Loucy (cell line): ENCODE data around the gene MAP3K10.
A peak's percentile ranks its signal among the peaks of the same experiment; 100 is the strongest.
"Not testable (repeated sequence)": the region's sequence is repeated elsewhere in the genome, so short reads cannot be mapped to it uniquely, and the experiment has no call there.

Experiments
- H2AFZ ChIP-seq: fragments of 200-600 bp; sonication (generic); 2 replicates; pipeline ENCODE4 v1.6.0; 2016; ENCODE audit warnings: antibody characterized with exemption, mild to moderate bottlenecking, low read length, moderate library complexity
- H3F3A ChIP-seq: fragments of 200-600 bp; 2 replicates; pipeline ENCODE4 v1.6.0; 2016; ENCODE audit warnings: antibody characterized with exemption, low read depth, mild to moderate bottlenecking
- H3K27me3 ChIP-seq: fragments of 200-600 bp; sonication (generic); 2 replicates; pipeline ENCODE4 v1.6.1; 2014; ENCODE audit warnings: low read length, mild to moderate bottlenecking; ENCODE audit not compliant: insufficient read depth, poor library complexity, severe bottlenecking
- H3K36me3 ChIP-seq: fragments of 200-600 bp; sonication (generic); 2 replicates; pipeline ENCODE4 v1.6.1; 2016; ENCODE audit warnings: low read length; ENCODE audit not compliant: insufficient read depth
- H3K4me1 ChIP-seq: fragments of 200-600 bp; sonication (generic); 2 replicates; pipeline ENCODE4 v1.5.1; 2014; ENCODE audit warnings: low read length, mild to moderate bottlenecking; ENCODE audit not compliant: insufficient read depth, poor library complexity, severe bottlenecking
- H3K4me2 ChIP-seq: fragments of 200-600 bp; sonication (generic); 2 replicates; pipeline ENCODE4 v1.6.0; 2014; ENCODE audit warnings: antibody characterized with exemption, low read length, low read depth, mild to moderate bottlenecking; ENCODE audit not compliant: poor library complexity, severe bottlenecking
- H3K4me3 ChIP-seq: fragments of 200-600 bp; sonication (generic); 2 replicates; pipeline ENCODE4 v1.5.1; 2014; ENCODE audit warnings: low read length, mild to moderate bottlenecking, mixed read lengths; ENCODE audit not compliant: poor library complexity, severe bottlenecking
- H3K79me2 ChIP-seq: fragments of 200-600 bp; sonication (generic); 2 replicates; pipeline ENCODE4 v1.6.1; 2014; ENCODE audit warnings: low read length; ENCODE audit not compliant: insufficient read depth
- H3K9ac ChIP-seq: fragments of 200-600 bp; sonication (generic); 2 replicates; pipeline ENCODE4 v1.6.0; 2014; ENCODE audit warnings: mild to moderate bottlenecking, low read depth, low read length, moderate library complexity; ENCODE audit not compliant: poor library complexity, severe bottlenecking
- H3K9me2 ChIP-seq: fragments of 200-600 bp; sonication (generic); replicated peaks from 2 replicates; pipeline ENCODE4 v1.6.1; 2016; ENCODE audit warnings: low read depth, low read length, mixed read lengths
- H3K9me3 ChIP-seq: fragments of 200-600 bp; sonication (generic); 2 replicates; pipeline ENCODE4 v1.6.1; 2014; ENCODE audit warnings: mild to moderate bottlenecking, antibody characterized with exemption, low read length, low read depth; ENCODE audit not compliant: insufficient read depth
- H4K20me1 ChIP-seq: fragments of 200-600 bp; sonication (generic); 2 replicates; pipeline ENCODE4 v1.6.0; 2014; ENCODE audit warnings: antibody characterized with exemption, low read length, mild to moderate bottlenecking; ENCODE audit not compliant: insufficient read depth, poor library complexity, severe bottlenecking
- CTCF ChIP-seq: fragments of 200-600 bp; sonication (generic); conservative IDR thresholded peaks from 2 replicates; pipeline ENCODE4 v1.5.1; 2014; ENCODE audit warnings: mild to moderate bottlenecking, antibody characterized with exemption, low read length
- EZH2phosphoT487 ChIP-seq: fragments of 200-600 bp; IDR thresholded peaks from 2 replicates; pipeline ENCODE4 v1.6.1; 2018; ENCODE audit warnings: antibody characterized with exemption, mild to moderate bottlenecking, moderate library complexity, borderline replicate concordance

The MAP3K10 gene

DNA sequence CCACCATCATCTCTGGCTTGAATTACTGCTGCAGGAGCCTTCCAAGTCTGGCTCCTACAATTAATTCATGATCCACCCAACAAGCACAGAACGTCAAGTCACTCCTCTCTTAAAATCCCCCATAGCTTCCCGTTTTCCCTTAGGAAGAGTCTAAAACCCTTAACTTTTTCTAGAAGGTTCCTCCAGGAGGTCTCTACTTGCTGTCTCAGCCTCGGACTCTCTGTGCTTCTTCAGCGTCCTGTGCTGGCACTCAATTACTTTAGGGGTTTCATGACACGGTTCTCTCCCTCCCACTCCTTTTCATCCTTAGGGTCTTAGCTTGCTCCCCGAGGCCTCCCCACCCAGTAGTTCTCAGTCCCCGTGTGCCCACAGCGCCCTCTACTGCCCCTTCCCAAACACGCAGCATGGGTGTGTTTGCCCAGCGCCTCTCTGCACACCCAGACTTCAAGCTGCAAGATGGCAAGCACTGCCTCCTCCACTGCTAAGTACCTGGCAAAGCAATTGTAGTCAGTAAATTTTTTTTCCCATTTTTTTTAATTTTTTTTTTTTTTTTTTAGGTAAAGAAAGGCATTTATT, 25.8 kb upstream of the MAP3K10 start:
- H2AFZ ChIP-seq, result 0 out of 2 replicates have a peak overlapping the region, but pooled peaks have one; percentile 54

DNA sequence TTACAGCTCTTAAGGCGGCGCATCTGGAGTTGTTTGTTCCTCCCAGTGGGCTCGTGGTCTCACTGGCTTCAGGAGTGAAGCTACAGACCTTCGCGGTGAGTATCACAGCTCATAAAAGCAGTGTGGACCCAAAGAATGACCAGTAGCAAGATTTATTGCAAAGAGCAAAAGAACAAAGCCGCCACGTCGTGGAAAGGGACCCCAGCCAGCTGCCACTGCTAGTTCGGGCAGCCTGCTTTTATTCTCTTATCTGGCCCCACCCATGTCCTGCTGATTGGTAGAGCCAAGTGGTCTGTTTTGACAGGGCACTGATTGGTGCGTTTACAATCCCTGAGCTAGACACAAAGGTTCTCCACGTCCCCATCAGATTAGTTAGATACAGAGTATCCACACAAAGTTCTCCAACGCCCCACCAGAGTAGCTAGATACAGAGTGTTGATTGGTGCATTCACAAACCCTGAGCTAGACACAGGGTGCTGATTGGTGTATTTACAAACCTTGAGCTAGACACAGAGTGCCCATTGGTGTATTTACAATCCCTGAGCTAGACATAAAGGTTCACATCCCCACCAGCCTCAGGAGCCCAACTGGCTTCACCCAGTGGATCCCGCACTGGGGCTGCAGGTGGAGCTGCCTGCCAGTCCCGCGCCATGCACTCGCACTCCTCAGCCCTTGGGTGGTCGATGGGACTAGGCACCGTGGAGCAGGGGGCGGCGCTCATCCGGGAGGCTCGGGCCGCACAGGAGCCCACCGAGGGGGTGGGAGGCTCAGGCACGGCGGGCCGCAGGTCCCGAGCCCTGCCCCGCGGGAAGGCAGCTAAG, 21.5 kb upstream of the MAP3K10 start:
- H2AFZ ChIP-seq, H4K20me1 ChIP-seq, H3K4me3 ChIP-seq, H3K27me3 ChIP-seq, H3K79me2 ChIP-seq, H3K36me3 ChIP-seq, H3K9me2 ChIP-seq, H3K4me2 ChIP-seq, H3K9me3 ChIP-seq, H3K4me1 ChIP-seq, H3F3A ChIP-seq, H3K9ac ChIP-seq: not testable (repeated sequence)

More for the DNA sequence above, 25.8 kb upstream of the MAP3K10 start:
- H3K4me1 ChIP-seq, result no peaks in the 10 kb centered on the region
- H3K4me3 ChIP-seq, result no peak overlapping the region
- H3K9ac ChIP-seq, result no peak overlapping the region
- H3K9me3 ChIP-seq, result no peaks in the 10 kb centered on the region
- peak; percentile 90 for TF ChIP-seq CTCF
- no peak for TF ChIP-seq EZH2phosphoT487
- H4K20me1 ChIP-seq, result no peaks in the 10 kb centered on the region
- H3K36me3 ChIP-seq, result no peaks in the 10 kb centered on the region
- H3K79me2 ChIP-seq, result no peaks in the 10 kb centered on the region
- peaks cover 6% of the 10 kb centered on the region; the same call in 1 of the 2 replicates for H3F3A ChIP-seq
- no peaks in the 10 kb centered on the region for H3K9me2 ChIP-seq
- H3K4me2 ChIP-seq, result no peak overlapping the region
- no peaks in the 10 kb centered on the region for H3K27me3 ChIP-seq

DNA sequence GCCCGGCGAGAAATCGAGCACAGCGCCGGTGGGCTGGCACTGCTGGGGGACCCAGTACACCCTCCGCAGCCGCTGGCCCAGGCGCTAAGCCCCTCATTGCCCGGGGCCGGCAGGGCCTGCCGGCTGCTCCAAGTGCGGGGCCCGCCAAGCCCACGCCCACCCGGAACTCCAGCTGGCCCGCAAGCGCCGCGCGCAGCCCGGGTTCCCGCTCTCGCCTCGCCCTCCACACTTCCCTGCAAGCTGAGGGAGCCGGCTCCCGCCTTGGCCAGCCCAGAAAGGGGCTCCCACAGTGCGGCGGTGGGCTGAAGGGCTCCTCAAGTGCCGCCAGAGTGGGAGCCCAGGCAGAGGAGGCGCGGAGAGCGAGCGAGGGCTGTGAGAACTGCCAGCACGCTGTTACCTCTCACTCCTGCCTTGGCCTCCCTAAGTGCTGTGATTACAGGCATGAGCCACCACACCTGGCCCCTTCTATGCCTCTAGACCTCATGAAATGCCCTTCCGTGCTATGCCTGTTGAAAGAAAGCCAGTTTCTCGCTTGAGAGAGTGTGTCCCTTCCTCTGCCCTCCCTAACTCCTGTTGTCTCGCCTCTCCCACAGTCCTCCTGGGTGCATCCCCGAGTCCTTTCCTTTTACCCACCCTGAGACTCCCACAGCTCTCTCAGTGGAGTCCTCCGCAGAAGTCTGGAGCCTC, 20.8 kb upstream of the MAP3K10 start:
- not testable (repeated sequence) for H3K9ac ChIP-seq

DNA sequence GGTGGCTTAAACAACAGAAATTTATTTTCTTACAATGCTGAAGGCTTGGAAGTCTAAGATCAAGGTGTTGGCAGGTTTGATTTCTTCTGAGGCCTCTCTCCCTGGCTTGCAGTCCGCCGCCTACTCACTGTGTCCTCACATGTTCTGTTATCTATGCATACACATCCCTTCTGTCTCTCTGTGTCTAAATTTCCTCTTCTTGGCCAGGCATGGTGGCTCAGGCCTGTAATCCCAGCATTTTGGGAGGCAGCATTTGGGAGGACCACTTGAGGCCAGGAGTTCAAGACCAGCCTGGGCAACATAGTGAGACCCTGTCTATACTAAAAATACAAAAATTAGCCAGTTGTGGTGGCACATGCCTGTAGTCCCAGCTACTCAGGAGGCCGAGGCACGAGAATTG, 19.9 kb upstream of the MAP3K10 start:
- H3K9me3 ChIP-seq, H3K36me3 ChIP-seq, H4K20me1 ChIP-seq, H3K4me2 ChIP-seq, H3K79me2 ChIP-seq, H3K27me3 ChIP-seq, H3K9me2 ChIP-seq, H3K9ac ChIP-seq, H2AFZ ChIP-seq, H3K4me3 ChIP-seq, H3K4me1 ChIP-seq, H3F3A ChIP-seq: not testable (repeated sequence)

More for the DNA sequence above, 20.8 kb upstream of the MAP3K10 start:
- not testable (repeated sequence) for H3K36me3 ChIP-seq, H3K4me3 ChIP-seq, H3K4me2 ChIP-seq, H4K20me1 ChIP-seq, H3F3A ChIP-seq, H3K9me3 ChIP-seq, H3K27me3 ChIP-seq, H3K4me1 ChIP-seq, H3K79me2 ChIP-seq, H2AFZ ChIP-seq, H3K9me2 ChIP-seq
